ENCODE data around the gene RNF168. TPM values are rescaled to one million over a fixed set of nuclear protein-coding genes. Genes with fewer than 3 reads are reported as not detected.
"Not testable (repeated sequence)": the region's sequence is repeated elsewhere in the genome, so short reads cannot be mapped to it uniquely, and the experiment has no call there.

RNF168 gene
- total and polyA plus RNA-seq, 2 of the 4 experiments (the other 2 are of a cell fraction), result 2.5 to 15.2 TPM

- H3K27me3 ChIP-seq (ENCODE audit: control insufficient read depth, insufficient read depth, low read length); POLR2A ChIA-PET (ENCODE audit: unreplicated experiment); intact Hi-C loops (cut with micrococcal nuclease); H3K4me3 ChIP-seq (ENCODE audit: insufficient read depth, low read depth, low read length); H2BK5ac ChIP-seq (ENCODE audit: low read depth, low read length, poor library complexity, severe bottlenecking); BruUV-seq (replicated peaks); H2BK20ac ChIP-seq (ENCODE audit: low read depth, low read length); H3K4me1 ChIP-seq (ENCODE audit: control insufficient read depth, insufficient read depth, low read length); H4K5ac ChIP-seq (ENCODE audit: low read depth, low read length); H4K91ac ChIP-seq (ENCODE audit: insufficient read depth, low read depth, low read length); H3K9ac ChIP-seq (ENCODE audit: low read depth, low read length); ATAC-seq (ENCODE audit: low read depth); H3K14ac ChIP-seq (replicated peaks; ENCODE audit: low read depth, low read length); H2AK9ac ChIP-seq (replicated peaks; ENCODE audit: low read depth, low read length, poor library complexity); H2AK5ac ChIP-seq (ENCODE audit: low read depth, low read length); H3K18ac ChIP-seq (ENCODE audit: low read depth, low read length); DNase-seq; H3K4ac ChIP-seq (ENCODE audit: low read depth, low read length); H2AFZ ChIP-seq (replicated peaks; ENCODE audit: low read length, poor library complexity); H3K9me3 ChIP-seq (ENCODE audit: control insufficient read depth, insufficient read depth, low read length); H2BK120ac ChIP-seq (ENCODE audit: low read depth, low read length); dilution Hi-C loops (cut with HindIII; ENCODE audit: low sequenced_read_pairs, unreplicated experiment); H3K23ac ChIP-seq (ENCODE audit: low read depth, low read length); in situ Hi-C loops (cut with MboI; ENCODE audit: low sequenced_read_pairs); H3K56ac ChIP-seq (ENCODE audit: extremely low read depth, insufficient read depth, low read length); H2BK15ac ChIP-seq (ENCODE audit: low read depth, low read length); H3K4me2 ChIP-seq (ENCODE audit: low read depth, low read length); H4K8ac ChIP-seq (ENCODE audit: low read depth in 2 of 2, low read length in 2 of 2); H3K36me3 ChIP-seq (ENCODE audit: control insufficient read depth, insufficient read depth, low read length); H3K27ac ChIP-seq (ENCODE audit: insufficient read depth, low read length): not testable (repeated sequence)
- Histone ChIP-seq H4K20me1 (ENCODE audit: insufficient read depth, low read length) (peaks cover 85% of the 10 kb centered on the region), H3K79me1 (ENCODE audit: low read depth in 1 of 2, low read length in 2 of 2) (peaks cover 22 to 81% of the 10 kb centered on the region in 2 experiments), H3K9me1 (ENCODE audit: insufficient read depth, low read length) (peaks cover 11% of the 10 kb centered on the region)
- CTCF ChIA-PET, result interaction anchor here (0.6 kb wide), 1 partner anchor 322 kb away, joined by 5 read pairs; no protein-coding TSS in a partner anchor
- WGBS, 2 experiments (ENCODE audit: extremely low coverage in 2 of 2, insufficient read length in 1 of 2), result 83% methylated on average over 1 of the region's 6 CpGs; no CpG with 5 or more reads in 1 of the 2 experiments
Measured at GRCh38 chr3:196424421-196424820, 79.1 kb downstream of the RNF168 start.

Measured in IMR-90 (cell line).